ENCODE measurements around the gene PLXNC1. TPM values are rescaled to one million over a fixed set of nuclear protein-coding genes. Genes with fewer than 3 reads are reported as not detected.

The PLXNC1 gene
- total RNA-seq, 1 experiment from 2014 or later, result 0.30 TPM

GRCh38 chr12:94145191-94145983 lies 3.0 kb upstream of the PLXNC1 start:
- ChIA-PET POLR2A (ENCODE audit: low non-redundant PET) (no interaction called here), CTCF (interaction anchor here (0.5 to 1.5 kb wide), 3 partner anchors 43 to 391 kb away, joined by 3 to 5 read pairs (median 4); no protein-coding TSS in a partner anchor)
- H3K36me3 ChIP-seq (ENCODE audit: insufficient read depth, low read length, poor library complexity, severe bottlenecking), result no peaks in the 10 kb centered on the region
- H3K27me3 ChIP-seq (replicated peaks; ENCODE audit: insufficient read depth, low read depth, low read length, poor library complexity), result peaks cover 65% of the 10 kb centered on the region
- peak; percentile 70 for DNase-seq (ENCODE audit: low spot score)
- H3K4me3 ChIP-seq (ENCODE audit: low read depth, low read length, poor library complexity, severe bottlenecking), result no peak overlapping the region
- no peaks in the 10 kb centered on the region for H3K4me1 ChIP-seq (ENCODE audit: insufficient read depth, low read length, poor library complexity, severe bottlenecking)
- H3K9me3 ChIP-seq (ENCODE audit: low read depth, low read length, poor library complexity, severe bottlenecking), result no peaks in the 10 kb centered on the region
- TF ChIP-seq, protein P1, sequence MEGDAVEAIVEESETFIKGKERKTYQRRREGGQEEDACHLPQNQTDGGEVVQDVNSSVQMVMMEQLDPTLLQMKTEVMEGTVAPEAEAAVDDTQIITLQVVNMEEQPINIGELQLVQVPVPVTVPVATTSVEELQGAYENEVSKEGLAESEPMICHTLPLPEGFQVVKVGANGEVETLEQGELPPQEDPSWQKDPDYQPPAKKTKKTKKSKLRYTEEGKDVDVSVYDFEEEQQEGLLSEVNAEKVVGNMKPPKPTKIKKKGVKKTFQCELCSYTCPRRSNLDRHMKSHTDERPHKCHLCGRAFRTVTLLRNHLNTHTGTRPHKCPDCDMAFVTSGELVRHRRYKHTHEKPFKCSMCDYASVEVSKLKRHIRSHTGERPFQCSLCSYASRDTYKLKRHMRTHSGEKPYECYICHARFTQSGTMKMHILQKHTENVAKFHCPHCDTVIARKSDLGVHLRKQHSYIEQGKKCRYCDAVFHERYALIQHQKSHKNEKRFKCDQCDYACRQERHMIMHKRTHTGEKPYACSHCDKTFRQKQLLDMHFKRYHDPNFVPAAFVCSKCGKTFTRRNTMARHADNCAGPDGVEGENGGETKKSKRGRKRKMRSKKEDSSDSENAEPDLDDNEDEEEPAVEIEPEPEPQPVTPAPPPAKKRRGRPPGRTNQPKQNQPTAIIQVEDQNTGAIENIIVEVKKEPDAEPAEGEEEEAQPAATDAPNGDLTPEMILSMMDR (conservative IDR thresholded peaks at IDR 0.05; ENCODE audit: low read depth, low read length), result peak; percentile 62
- TF ChIP-seq EZH2 (IDR thresholded peaks at IDR 0.05; ENCODE audit: borderline replicate concordance, low read depth, low read length, poor library complexity, severe bottlenecking), result peak; percentile 38
- BruUV-seq (replicated peaks), result no TSS peak
- intact Hi-C loops (cut with micrococcal nuclease; ENCODE audit: unreplicated experiment), result loop anchor here (1.0 to 10.0 kb wide), 3 partner anchors 292 to 619 kb away; no protein-coding TSS in a partner anchor
- no peak overlapping the region for H3K27ac ChIP-seq (ENCODE audit: low read depth, low read length, poor library complexity, severe bottlenecking)

- no TSS peak for BruUV-seq (replicated peaks)
- Histone ChIP-seq H3K4me3 (ENCODE audit: low read depth, low read length, poor library complexity, severe bottlenecking) (no peak overlapping the region), H3K27me3 (replicated peaks; ENCODE audit: insufficient read depth, low read depth, low read length, poor library complexity) (peaks cover 75% of the 10 kb centered on the region), H3K9me3 (ENCODE audit: low read depth, low read length, poor library complexity, severe bottlenecking) (no peaks in the 10 kb centered on the region), H3K36me3 (ENCODE audit: insufficient read depth, low read length, poor library complexity, severe bottlenecking) (no peaks in the 10 kb centered on the region), H3K27ac (ENCODE audit: low read depth, low read length, poor library complexity, severe bottlenecking) (no peak overlapping the region), H3K4me1 (ENCODE audit: insufficient read depth, low read length, poor library complexity, severe bottlenecking) (no peaks in the 10 kb centered on the region)
- TF ChIP-seq, protein P1 (conservative IDR thresholded peaks at IDR 0.05; ENCODE audit: low read depth, low read length), result no peak
- no peak for TF ChIP-seq EZH2 (IDR thresholded peaks at IDR 0.05; ENCODE audit: borderline replicate concordance, low read depth, low read length, poor library complexity, severe bottlenecking)
- CTCF ChIA-PET, result interaction anchor here (0.7 kb wide), 1 partner anchor 390 kb away, joined by 4 read pairs; no protein-coding TSS in a partner anchor
- DNase-seq (ENCODE audit: low spot score), result no peak
- POLR2A ChIA-PET (ENCODE audit: low non-redundant PET), result no interaction called here
- intact Hi-C loops (cut with micrococcal nuclease; ENCODE audit: unreplicated experiment), result loop anchor here (5.0 to 10.0 kb wide), 2 partner anchors 291 to 618 kb away; no protein-coding TSS in a partner anchor
These were observed 2.0 kb upstream of the PLXNC1 start for GRCh38 chr12:94146166-94146936.

DNA sequence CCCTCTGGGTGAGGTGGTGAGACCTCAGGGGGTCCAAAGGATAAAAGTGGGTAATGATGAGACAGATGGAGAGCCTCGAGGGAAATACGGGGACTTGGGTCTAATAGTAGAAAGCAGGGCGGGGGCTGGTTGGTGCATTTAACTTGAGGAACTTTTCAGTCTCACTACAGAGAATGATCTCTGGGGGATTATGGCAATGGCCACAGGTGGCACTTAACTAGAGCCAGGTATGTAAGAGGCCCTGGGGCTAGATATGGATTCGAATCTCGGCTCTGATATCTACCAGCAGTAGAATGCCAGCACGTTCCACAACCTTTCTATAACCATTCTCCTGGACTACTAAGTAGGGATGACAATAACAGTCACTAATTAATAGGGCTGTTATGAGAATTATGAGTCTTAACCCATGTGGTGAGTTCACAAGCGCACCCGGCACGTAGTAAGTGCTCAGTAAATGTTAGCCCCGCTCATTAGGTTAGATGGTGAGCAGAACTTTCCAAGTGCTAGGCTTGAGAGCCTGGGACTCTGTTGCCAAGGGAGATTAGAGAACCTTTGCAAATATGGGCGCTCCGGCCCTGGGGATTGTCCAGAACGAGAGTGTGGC lies 888 bp upstream of the PLXNC1 start:
- no peaks in the 10 kb centered on the region for H3K36me3 ChIP-seq (ENCODE audit: insufficient read depth, low read length, poor library complexity, severe bottlenecking)
- TF ChIP-seq, protein P1 (conservative IDR thresholded peaks at IDR 0.05; ENCODE audit: low read depth, low read length), result no peak
- TF ChIP-seq EZH2 (IDR thresholded peaks at IDR 0.05; ENCODE audit: borderline replicate concordance, low read depth, low read length, poor library complexity, severe bottlenecking), result peak; percentile 47
- peaks cover 84% of the 10 kb centered on the region for H3K27me3 ChIP-seq (replicated peaks; ENCODE audit: insufficient read depth, low read depth, low read length, poor library complexity)
- no peak for DNase-seq (ENCODE audit: low spot score)
- peak overlapping the region; percentile 38 for H3K4me3 ChIP-seq (ENCODE audit: low read depth, low read length, poor library complexity, severe bottlenecking)
- BruUV-seq (replicated peaks), result no TSS peak
- no peak overlapping the region for H3K27ac ChIP-seq (ENCODE audit: low read depth, low read length, poor library complexity, severe bottlenecking)
- H3K4me1 ChIP-seq (ENCODE audit: insufficient read depth, low read length, poor library complexity, severe bottlenecking), result no peaks in the 10 kb centered on the region
- POLR2A ChIA-PET (ENCODE audit: low non-redundant PET), result no interaction called here
- intact Hi-C loops (cut with micrococcal nuclease; ENCODE audit: unreplicated experiment), result loop anchor here (5.0 to 10.0 kb wide), 2 partner anchors 290 to 617 kb away; no protein-coding TSS in a partner anchor
- H3K9me3 ChIP-seq (ENCODE audit: low read depth, low read length, poor library complexity, severe bottlenecking), result no peaks in the 10 kb centered on the region
- CTCF ChIA-PET, result no interaction called here
